KMS-11 (cell line): Measurements from ENCODE around the gene FAM168B.

Experiments
- H2AFZ ChIP-seq: fragments of 200-600 bp; sonication (generic); 2 replicates; pipeline ENCODE4 v1.6.1; 2016; ENCODE audit warnings: antibody characterized with exemption, mixed run types, low read depth
- H3K27ac ChIP-seq: fragments of 200-600 bp; sonication (generic); 2 replicates; pipeline ENCODE4 v1.6.1; 2016; ENCODE audit warnings: mild to moderate bottlenecking, mixed run types
- H3K27me3 ChIP-seq: fragments of 200-600 bp; sonication (generic); 2 replicates; pipeline ENCODE4 v1.6.1; 2017; ENCODE audit warnings: mild to moderate bottlenecking, low read depth, mixed run types, moderate library complexity; ENCODE audit not compliant: insufficient read depth
- H3K36me3 ChIP-seq: fragments of 200-600 bp; sonication (generic); 2 replicates; pipeline ENCODE4 v1.6.1; 2017; ENCODE audit warnings: mild to moderate bottlenecking, mixed run types; ENCODE audit not compliant: insufficient read depth
- H3K4me1 ChIP-seq: fragments of 200-600 bp; sonication (generic); 2 replicates; pipeline ENCODE4 v1.6.1; 2016; ENCODE audit warnings: mild to moderate bottlenecking, low read depth, mixed run types; ENCODE audit not compliant: poor library complexity, severe bottlenecking
- H3K4me2 ChIP-seq: fragments of 200-600 bp; sonication (generic); 2 replicates; pipeline ENCODE4 v1.7.0; 2016; ENCODE audit warnings: mild to moderate bottlenecking, mixed run types
- H3K4me3 ChIP-seq: fragments of 200-600 bp; sonication (generic); IDR thresholded peaks from 2 replicates; pipeline ENCODE4 v1.6.1; 2017; ENCODE audit warnings: low read depth, low read length, mixed read lengths; ENCODE audit not compliant: insufficient read depth
- H3K79me2 ChIP-seq: fragments of 200-600 bp; sonication (generic); 2 replicates; pipeline ENCODE4 v1.6.1; 2016; ENCODE audit warnings: low read depth, mixed run types; ENCODE audit not compliant: insufficient read depth
- H3K9ac ChIP-seq: fragments of 200-600 bp; sonication (generic); 2 replicates; pipeline ENCODE4 v1.6.1; 2016; ENCODE audit warnings: mild to moderate bottlenecking, mixed run types
- H4K20me1 ChIP-seq: fragments of 200-600 bp; sonication (generic); 2 replicates; pipeline ENCODE4 v1.6.1; 2016; ENCODE audit warnings: mild to moderate bottlenecking, mixed run types; ENCODE audit not compliant: insufficient read depth
- TF ChIP-seq, protein P1 (sequence below): fragments of 200-600 bp; sonication (generic); conservative IDR thresholded peaks from 2 replicates; pipeline ENCODE4 v1.6.1; 2017; ENCODE audit warnings: low read depth, mild to moderate bottlenecking, antibody characterized with exemption, low read length, moderate library complexity, mixed read lengths

FAM168B gene

DNA sequence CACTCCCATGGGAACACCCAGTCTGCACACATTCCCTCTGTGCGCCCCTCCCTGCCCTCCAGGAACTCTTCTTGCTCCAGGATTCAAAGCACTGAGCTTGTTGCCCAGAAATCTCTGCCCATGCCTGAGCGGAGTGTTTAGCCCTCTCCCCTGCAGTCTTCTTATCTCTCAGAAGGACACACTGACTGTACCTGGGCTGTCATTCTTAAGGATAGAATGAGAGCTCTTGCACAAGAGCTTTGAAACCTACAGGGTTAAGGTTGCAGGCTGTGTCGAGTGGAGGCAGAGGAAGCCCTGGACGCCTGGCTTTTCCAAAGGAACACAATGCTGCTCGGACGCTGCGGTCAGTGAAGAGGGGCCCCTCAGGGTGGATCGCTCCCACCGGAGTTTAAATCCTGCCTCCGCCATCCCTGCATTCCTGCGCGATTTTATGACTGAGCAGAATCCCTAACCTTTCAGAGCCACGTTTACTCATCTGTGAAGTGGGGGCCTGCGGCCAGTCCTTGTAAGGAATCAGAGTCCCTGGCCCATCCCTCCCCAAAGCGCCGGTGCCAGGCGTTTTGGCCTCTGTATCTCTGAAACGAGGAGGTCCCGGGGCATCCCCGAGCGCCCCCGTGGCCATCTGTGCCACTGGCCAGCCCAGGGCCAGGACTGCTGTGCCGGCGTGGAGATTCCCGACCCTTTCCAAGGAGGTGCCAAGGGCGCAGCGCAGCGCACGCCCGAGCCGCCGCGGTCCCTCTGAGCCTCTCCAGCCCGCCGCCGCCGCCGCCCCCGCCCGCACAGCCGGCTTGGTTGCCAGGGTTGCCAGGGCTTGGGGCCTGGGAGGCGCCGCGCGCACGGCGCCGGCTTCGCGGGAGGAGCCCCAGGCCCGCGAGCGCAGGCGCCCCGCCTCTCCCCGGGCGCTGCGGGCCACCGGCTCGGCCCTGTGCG lies 58.9 kb downstream of the FAM168B start:
- H2AFZ ChIP-seq: no peak overlapping the region
- H3K4me1 ChIP-seq: no peaks in the 10 kb centered on the region
- H4K20me1 ChIP-seq: no peaks in the 10 kb centered on the region
- no peaks in the 10 kb centered on the region for H3K79me2 ChIP-seq
- H3K4me3 ChIP-seq: no peak overlapping the region
- H3K27me3 ChIP-seq: no peaks in the 10 kb centered on the region
- H3K4me2 ChIP-seq: no peak overlapping the region
- no peak overlapping the region for H3K9ac ChIP-seq
- no peak overlapping the region for H3K27ac ChIP-seq
- no peaks in the 10 kb centered on the region for H3K36me3 ChIP-seq
- TF ChIP-seq, protein P1, sequence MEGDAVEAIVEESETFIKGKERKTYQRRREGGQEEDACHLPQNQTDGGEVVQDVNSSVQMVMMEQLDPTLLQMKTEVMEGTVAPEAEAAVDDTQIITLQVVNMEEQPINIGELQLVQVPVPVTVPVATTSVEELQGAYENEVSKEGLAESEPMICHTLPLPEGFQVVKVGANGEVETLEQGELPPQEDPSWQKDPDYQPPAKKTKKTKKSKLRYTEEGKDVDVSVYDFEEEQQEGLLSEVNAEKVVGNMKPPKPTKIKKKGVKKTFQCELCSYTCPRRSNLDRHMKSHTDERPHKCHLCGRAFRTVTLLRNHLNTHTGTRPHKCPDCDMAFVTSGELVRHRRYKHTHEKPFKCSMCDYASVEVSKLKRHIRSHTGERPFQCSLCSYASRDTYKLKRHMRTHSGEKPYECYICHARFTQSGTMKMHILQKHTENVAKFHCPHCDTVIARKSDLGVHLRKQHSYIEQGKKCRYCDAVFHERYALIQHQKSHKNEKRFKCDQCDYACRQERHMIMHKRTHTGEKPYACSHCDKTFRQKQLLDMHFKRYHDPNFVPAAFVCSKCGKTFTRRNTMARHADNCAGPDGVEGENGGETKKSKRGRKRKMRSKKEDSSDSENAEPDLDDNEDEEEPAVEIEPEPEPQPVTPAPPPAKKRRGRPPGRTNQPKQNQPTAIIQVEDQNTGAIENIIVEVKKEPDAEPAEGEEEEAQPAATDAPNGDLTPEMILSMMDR: no peak

DNA sequence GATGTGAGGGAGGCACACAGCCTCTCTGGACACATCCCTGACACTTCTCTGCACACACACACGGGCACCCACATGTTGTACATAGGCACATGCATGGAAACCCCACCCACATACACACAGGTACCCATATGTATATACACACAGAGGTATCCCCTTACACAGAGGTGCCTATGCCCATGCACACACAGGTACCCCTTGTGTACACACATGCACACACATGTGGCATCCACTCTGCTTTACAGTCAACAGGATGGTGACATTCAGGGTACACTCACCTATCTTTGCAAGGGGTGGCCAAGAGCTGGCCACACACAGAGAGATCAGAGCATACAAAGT lies 59.5 kb downstream of the FAM168B start:
- Histone ChIP-seq H3K4me1 (no peaks in the 10 kb centered on the region), H3K79me2 (no peaks in the 10 kb centered on the region), H3K4me3 (no peak overlapping the region), H4K20me1 (no peaks in the 10 kb centered on the region), H3K9ac (no peak overlapping the region), H3K27me3 (no peaks in the 10 kb centered on the region), H2AFZ (no peak overlapping the region), H3K4me2 (no peak overlapping the region), H3K27ac (no peak overlapping the region), H3K36me3 (no peaks in the 10 kb centered on the region)
- TF ChIP-seq, protein P1: no peak

DNA sequence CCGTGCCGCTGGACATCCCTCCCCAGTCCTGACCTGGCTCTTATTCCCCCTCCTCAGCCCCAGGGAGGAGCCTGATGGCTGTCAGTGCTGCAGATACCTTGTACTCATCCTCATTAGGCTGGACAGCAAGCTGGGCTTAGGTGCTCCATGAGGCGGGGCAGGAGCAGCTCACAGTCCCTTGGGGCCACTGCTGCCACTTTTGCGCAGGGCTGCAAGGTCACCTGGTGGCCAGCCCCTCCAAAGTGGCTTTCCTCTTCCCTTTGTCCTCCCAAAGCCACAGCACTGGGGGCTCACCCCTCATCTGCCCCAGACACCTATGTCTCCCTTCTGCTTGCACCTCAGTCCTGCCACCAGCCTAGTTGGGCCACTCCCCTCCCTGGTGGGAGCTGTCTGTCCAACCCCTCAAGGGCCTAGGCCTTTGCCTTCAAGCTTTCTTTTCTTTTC lies 60.8 kb downstream of the FAM168B start:
- Histone ChIP-seq H4K20me1 (no peaks in the 10 kb centered on the region), H3K79me2 (no peaks in the 10 kb centered on the region), H3K9ac (no peak overlapping the region), H3K4me1 (no peaks in the 10 kb centered on the region), H2AFZ (no peak overlapping the region), H3K27me3 (no peaks in the 10 kb centered on the region), H3K4me2 (no peak overlapping the region), H3K4me3 (no peak overlapping the region), H3K36me3 (no peaks in the 10 kb centered on the region), H3K27ac (no peak overlapping the region)
- TF ChIP-seq, protein P1: no peak

DNA sequence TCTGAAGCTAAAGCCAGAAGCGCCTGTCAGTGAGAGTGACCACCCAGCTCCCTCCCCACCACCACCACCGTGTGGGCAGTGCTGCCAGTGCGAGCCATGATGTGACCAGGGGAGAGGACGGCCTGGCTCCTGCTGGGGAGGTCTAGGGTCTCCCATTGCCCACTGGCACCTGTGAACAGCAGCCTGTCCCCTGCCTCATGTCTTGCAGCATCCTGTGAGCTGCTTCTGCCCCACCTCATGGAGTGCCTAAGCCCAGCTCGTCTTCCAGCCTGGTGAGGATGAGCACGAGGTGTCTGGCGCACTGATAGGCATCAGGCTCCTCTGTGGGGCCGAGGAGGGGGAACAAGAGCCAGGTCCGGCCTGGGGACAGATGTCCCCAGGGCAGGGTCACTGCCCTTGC lies 61.4 kb downstream of the FAM168B start:
- H3K4me2 ChIP-seq: no peak overlapping the region

More for the DNA sequence above, 61.4 kb downstream of the FAM168B start:
- no peak overlapping the region for H3K9ac ChIP-seq
- no peaks in the 10 kb centered on the region for H3K27me3 ChIP-seq
- TF ChIP-seq, protein P1: no peak
- no peaks in the 10 kb centered on the region for H3K36me3 ChIP-seq
- no peaks in the 10 kb centered on the region for H3K4me1 ChIP-seq
- no peaks in the 10 kb centered on the region for H4K20me1 ChIP-seq
- no peak overlapping the region for H2AFZ ChIP-seq
- H3K4me3 ChIP-seq: no peak overlapping the region
- H3K27ac ChIP-seq: no peak overlapping the region
- H3K79me2 ChIP-seq: no peaks in the 10 kb centered on the region
